NK-92 treated with Interleukin-12 subunit alpha and Interleukin-12 subunit beta, amount 100 ng/mL, for 24 hours (cell line): Measurements from ENCODE around the gene ABCD1.

ENCODE experiments used
- DNase-seq: peaks from one replicate; lab custom pipeline; 2025; lab: John Stamatoyannopoulos, UW

Gene ABCD1

GRCh38 chrX:153774576-153775292, 50.1 kb downstream of the ABCD1 start:
- DNase-seq, result no peak

DNA sequence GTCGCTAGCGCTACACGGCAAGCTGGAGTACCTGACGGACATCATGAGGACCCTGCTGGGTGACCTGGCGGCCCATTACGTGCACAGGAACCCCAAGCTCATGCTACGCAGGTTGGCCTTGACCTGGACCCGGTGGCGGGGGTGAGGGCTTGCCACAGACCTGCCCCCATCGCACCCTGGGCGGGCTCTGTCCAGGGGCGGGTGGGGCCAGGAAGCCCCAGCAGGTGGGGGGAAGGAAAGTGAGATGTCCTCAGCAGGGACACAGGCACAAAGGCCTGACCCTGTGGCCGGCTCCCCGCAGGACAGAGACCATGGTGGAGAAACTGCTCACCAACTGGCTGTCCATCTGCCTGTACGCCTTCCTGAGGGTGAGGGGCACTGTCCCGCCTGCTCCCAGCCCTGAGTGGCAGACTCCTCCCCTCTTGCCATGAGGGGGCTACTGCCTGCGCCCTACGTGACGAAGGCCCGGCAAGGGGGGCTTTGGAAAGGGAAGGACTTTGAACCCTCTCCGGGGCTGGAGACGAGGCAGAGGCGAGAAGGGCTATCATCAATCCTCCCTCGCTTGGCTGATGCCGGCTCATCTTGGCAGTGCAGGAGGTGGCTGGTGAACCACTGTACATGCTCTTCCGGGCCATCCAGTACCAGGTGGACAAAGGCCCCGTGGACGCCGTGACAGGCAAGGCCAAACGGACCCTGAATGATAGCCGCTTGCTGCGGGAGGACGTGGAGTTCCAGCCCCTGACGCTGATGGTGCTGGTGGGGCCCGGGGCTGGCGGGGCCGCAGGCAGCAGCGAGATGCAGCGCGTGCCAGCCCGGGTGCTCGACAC, 50.9 kb downstream of the ABCD1 start:
- DNase-seq, result no peak

DNA sequence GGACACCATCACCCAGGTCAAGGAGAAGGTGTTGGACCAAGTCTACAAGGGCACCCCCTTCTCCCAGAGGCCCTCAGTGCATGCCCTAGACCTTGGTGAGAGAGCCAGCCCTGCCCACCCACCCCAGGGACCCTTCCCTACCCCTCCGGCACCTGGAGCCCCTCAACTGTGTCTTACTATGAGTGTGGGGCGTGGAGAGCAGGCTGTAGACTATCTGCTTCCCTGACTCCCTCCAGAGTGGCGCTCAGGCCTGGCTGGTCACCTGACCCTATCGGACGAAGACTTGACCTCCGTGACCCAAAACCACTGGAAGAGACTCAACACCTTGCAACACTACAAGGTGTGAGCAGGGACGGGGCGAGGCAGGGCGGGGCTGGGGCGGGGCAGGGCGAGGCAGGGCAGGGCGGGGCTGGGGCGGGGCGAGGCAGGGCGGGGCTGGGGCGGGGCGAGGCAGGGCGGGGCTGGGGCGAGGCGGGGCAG, 51.5 kb downstream of the ABCD1 start:
- no peak for DNase-seq

DNA sequence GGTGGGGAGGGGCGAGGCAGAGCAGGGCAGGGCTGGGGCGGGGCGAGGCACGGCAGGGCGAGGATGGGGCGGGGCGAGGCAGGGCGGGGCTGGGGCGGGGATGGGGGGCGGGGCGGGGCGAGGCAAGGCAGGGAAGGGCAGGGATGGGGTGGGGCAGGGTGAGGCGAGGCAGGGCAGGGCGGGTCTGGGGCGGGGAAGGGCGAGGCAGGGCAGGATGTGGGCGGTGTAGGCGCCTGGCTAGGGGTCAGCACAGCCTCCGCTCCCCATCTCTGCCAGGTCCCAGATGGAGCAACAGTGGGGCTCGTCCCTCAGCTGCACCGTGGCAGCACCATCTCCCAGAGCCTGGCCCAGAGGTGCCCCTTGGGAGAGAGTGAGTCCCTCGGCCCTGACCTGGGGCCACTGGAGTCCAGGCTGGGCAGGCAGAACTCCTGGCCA, 52.0 kb downstream of the ABCD1 start:
- DNase-seq, result no peak

GRCh38 chrX:153777261-153778090, 52.8 kb downstream of the ABCD1 start:
- no peak for DNase-seq

DNA sequence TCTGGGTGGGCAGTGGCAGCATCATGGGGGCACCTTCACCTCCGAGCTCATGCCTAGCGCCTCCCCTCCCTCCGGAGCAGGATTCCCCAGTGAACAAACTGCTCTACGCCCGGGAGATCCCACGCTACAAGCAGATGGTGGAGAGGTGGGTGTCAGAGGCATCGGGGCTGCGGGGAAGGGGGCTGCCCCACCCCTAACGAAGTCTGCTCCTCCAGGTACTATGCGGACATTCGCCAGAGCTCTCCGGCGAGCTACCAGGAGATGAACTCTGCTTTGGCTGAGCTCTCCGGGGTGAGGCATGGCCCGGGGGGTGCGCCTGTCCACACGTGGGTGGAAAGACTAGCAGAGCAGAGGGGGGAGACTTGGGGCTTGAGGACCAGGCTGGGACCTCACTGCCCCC, 53.5 kb downstream of the ABCD1 start:
- DNase-seq, result no peak

DNA sequence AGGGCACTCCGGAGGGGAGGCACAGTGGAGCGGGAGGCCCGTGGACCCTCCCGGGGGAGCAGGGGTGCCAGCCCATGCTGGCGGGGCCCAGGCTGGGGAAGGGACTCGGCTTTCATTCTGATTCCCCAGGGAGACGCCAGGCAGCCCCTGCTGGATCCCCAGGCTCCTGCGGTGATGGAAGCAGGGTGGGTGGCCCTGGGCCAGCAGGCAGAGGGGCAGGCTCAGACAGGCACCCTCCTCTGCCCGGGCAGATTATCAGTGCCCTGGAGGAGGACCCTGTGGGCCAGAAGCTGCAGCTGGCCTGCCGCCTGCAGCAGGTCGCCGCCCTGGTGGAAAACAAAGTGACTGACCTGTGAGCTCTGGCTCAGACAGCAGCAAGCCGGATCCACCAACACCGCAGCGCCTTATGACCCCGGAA, 54.0 kb downstream of the ABCD1 start:
- no peak for DNase-seq

GRCh38 chrX:153779891-153780677, 55.4 kb downstream of the ABCD1 start:
- DNase-seq, result no peak

DNA sequence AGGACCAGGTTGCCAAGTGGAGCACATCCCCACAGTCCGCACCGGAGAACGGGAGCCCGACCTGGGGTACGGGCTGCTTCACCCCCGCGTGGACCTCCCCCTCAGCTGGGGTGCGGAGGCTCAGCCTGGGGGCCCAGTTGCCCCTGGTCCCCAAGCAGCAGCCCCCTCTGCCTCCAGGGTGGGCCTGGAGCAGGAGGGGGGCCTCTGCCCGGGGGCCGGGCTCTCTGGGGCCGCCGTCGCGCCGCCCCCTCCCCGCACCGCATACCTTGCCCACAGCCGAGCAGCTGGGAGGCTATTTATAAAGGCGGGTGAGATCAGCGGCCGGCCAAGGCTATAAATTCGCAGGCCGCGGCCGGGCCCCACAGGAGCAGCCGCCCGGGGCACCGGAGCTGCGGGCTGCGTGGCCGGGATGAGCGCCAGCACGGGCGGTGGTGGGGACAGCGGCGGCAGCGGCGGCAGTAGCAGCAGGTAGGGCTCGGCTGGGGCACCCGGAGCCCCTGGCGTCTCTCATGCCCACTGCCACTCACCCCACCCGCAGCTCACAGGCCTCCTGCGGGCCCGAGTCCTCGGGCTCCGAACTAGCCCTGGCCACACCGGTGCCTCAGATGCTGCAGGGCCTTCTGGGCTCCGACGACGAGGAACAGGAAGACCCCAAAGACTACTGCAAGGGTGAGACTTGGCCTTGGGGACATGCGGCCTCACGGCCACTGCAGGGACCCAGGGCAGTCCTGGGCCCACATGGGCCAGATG, 56.2 kb downstream of the ABCD1 start, which contains the start of gene SRPK3:
Gene SRPK3, plus strand, starts transcription at position 364 of the 750 bp plus-strand sequence. Its CDS starts 46 bp downstream, at position 410.
- no peak for DNase-seq

- no peak for DNase-seq
These were observed 56.9 kb downstream of the ABCD1 start for GRCh38 chrX:153781428-153782047.

DNA sequence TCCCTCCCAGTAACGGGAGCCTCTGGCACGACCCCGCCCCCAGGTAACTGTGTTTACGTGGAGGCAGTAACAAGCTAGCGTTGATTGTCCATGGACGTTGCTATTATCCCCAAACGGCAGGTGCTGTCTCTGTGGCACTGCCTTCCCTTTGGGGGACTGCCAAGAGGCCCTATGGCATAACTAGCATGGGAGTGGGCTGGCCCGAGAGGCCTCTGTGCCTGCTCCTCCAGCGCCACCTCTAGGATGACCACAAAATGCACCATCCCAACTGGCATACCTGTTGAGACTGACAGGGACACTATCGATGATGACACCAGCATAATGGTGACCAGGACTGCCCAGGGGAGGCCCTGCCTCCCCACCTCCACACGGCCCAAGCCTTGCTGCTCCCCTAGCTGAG, 57.7 kb downstream of the ABCD1 start:
- DNase-seq, result no peak

GRCh38 chrX:153782871-153783270, 58.2 kb downstream of the ABCD1 start:
- no peak for DNase-seq

DNA sequence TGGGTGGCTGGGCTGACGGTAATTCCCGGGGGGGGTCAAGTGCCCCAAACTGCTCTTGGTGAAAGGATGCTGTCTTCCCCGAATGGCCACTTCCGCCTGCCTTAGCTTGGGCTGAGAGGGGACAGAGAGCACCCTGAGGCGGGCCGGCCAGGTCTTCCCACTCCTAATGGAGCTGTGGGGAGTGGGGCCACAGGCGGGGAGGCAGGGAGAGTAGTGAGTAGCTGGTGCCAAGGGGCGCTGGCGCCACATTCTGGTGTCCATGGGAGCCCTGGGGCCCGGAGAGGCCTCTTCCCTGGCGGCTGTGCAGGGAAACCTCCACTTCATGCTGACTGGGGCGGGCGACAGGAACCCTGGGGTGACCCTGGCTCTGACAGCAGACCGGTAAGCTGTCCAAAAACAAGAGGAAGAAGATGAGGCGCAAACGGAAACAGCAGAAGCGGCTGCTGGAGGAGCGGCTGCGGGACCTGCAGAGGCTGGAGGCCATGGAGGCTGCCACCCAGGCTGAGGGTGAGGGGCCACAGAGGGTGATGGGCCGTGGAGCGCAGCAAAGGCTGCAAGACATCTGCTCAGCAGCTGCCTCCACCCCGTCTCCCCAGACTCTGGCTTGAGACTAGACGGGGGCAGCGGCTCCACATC, 58.8 kb downstream of the ABCD1 start:
- no peak for DNase-seq

GRCh38 chrX:153784325-153784967, 59.8 kb downstream of the ABCD1 start:
- no peak for DNase-seq

- DNase-seq, result no peak
These were observed 62.0 kb downstream of the ABCD1 start for GRCh38 chrX:153786669-153787068.

DNA sequence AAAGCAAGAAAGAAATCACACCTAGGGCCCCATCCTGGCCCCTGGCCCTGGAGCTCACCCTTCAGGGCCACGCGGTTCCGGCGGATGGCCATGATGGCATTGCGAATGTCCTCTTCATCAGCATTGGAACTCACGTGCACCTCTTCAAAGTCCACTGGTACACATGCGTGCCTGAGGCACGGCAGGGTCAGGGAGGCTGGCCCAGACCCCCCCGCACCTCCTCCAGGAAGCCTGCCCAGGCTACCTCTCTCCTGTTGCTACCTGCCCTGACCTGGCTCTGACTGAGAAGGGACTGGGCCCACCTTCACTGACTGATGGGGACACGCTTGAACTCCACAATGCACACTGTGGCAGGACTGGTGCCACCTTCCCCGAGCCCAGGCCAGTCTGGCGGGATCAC, 65.0 kb downstream of the ABCD1 start:
- no peak for DNase-seq

GRCh38 chrX:153791104-153791852, 66.6 kb downstream of the ABCD1 start:
- no peak for DNase-seq

GRCh38 chrX:153792368-153792767, 67.7 kb downstream of the ABCD1 start:
- no peak for DNase-seq
